BJ (cell line): ENCODE results near the gene AP3D1. TPM values are rescaled to one million over a fixed set of nuclear protein-coding genes. Genes with fewer than 3 reads are reported as not detected.

Experiments used
- CTCF ChIA-PET: fragments of 350-600 bp; formaldehyde crosslinking; extraction: SDS; loops from one replicate; lab custom pipeline; 2021; ENCODE audit warnings: antibody characterized with exemption, inconsistent platforms; lab: Yijun Ruan, JAX
- POLR2A ChIA-PET: fragments of 300-600 bp; sonication (Branson Sonifier 250); formaldehyde crosslinking; extraction: SDS; loops from one replicate; lab custom pipeline; 2021; ENCODE audit warnings: antibody characterized with exemption; lab: Charles Lee
- DNase-seq: peaks from one replicate; pipeline ENCODE4 v3.0.0-alpha.2; 2011; ENCODE audit warnings: low read depth
- H3K27me3 ChIP-seq: 2 replicates; pipeline ENCODE4 v1.6.0; 2011; ENCODE audit warnings: low read length; ENCODE audit not compliant: control insufficient read depth, insufficient read depth
- H3K36me3 ChIP-seq: 2 replicates; pipeline ENCODE4 v1.5.1; 2011; ENCODE audit warnings: low read length; ENCODE audit not compliant: control insufficient read depth, insufficient read depth
- H3K4me3 ChIP-seq: 2 replicates; pipeline ENCODE4 v1.5.1; 2011; ENCODE audit warnings: low read depth, mild to moderate bottlenecking, control low read depth, low read length
- polyA plus RNA-seq: library from polyadenylated mRNA; depleted of rRNA; stranded (reverse); fragments of >200 nt; gene quantifications from 2 replicates; pipeline ENCODE4 v1.2.3, GENCODE V29; 2011
- TF ChIP-seq, protein P1 (sequence below): IDR thresholded peaks from 2 replicates; pipeline ENCODE4 v1.5.1; 2011; ENCODE audit warnings: low read depth, mild to moderate bottlenecking, control low read depth, inconsistent platforms, low read length, moderate library complexity; ENCODE audit not compliant: insufficient read depth

Gene AP3D1
- polyA plus RNA-seq, 1 experiment = 122 TPM

DNA sequence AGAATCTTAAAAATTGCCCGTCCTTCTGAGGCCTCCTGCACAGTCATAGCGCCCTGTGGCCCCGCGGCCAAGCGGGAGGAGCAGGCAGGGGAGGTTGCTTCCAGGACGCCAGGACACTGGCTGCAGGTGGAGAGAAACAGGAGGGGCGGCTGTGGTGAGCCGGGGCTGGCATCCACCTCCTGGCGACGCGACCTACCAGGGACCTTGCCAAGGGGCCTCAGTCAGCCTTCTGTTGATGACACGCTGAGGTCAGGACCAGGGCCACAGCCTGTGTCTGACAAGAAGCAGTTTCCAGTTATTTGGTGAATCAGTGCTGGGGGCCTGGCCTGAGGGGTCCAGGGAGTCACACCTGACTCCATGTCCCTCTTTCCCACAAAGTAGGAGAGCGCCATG lies 87.0 kb downstream of the AP3D1 start:
- ChIA-PET POLR2A (no interaction called here), CTCF (interaction anchor here (2.2 kb wide), 1 partner anchor 45 kb away, joined by 7 read pairs; no protein-coding TSS in a partner anchor)
- Histone ChIP-seq H3K4me3 (no peak overlapping the region), H3K36me3 (no peaks in the 10 kb centered on the region), H3K27me3 (no peaks in the 10 kb centered on the region)
- no peak for DNase-seq
- TF ChIP-seq, protein P1, sequence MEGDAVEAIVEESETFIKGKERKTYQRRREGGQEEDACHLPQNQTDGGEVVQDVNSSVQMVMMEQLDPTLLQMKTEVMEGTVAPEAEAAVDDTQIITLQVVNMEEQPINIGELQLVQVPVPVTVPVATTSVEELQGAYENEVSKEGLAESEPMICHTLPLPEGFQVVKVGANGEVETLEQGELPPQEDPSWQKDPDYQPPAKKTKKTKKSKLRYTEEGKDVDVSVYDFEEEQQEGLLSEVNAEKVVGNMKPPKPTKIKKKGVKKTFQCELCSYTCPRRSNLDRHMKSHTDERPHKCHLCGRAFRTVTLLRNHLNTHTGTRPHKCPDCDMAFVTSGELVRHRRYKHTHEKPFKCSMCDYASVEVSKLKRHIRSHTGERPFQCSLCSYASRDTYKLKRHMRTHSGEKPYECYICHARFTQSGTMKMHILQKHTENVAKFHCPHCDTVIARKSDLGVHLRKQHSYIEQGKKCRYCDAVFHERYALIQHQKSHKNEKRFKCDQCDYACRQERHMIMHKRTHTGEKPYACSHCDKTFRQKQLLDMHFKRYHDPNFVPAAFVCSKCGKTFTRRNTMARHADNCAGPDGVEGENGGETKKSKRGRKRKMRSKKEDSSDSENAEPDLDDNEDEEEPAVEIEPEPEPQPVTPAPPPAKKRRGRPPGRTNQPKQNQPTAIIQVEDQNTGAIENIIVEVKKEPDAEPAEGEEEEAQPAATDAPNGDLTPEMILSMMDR = no peak

DNA sequence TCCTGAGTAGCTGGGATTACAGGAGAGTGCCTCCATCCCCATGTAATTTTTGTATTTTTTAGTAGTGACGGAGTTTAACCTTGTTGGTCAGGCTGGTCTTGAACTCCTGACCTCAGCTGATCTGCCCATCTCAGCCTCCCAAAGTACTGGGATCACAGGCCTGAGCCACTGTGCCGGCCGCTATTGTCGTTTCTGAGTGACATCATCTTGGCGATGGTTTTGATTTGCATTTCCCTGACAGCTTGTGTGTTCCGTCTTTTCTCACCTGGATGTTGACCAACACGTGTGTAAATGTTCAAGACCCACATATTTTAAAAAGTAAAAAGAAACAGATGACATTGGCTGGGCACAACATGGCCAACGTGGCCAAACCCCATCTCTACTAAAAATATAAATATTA lies 87.5 kb downstream of the AP3D1 start:
- CTCF ChIA-PET = interaction anchor here (2.6 kb wide), 1 partner anchor 44 kb away, joined by 16 read pairs; no protein-coding TSS in a partner anchor

DNA sequence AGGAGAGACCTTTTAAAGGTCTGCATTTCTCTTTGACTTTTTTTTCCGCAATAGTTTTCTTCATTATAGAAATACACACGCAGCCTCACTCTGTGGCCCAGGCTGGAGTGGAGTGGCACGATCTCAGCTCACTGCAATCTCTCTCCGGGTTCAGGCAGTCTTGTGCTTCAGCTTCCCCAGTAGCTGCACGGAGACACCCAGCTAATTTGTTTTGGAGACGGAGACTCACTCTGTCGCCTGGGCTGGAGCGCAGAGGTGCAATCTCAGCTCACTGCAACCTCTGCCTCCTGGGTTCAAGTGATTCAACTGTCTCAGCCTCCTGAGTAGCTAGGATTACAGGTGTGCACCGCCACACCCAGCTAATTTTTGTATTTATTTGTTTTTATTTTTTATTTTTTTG lies 88.6 kb downstream of the AP3D1 start:
- Histone ChIP-seq H3K27me3 (no peaks in the 10 kb centered on the region), H3K4me3 (no peak overlapping the region), H3K36me3 (no peaks in the 10 kb centered on the region)
- POLR2A ChIA-PET = no interaction called here
- no peak for DNase-seq
- TF ChIP-seq, protein P1 = no peak
- CTCF ChIA-PET = interaction anchor here (0.6 to 2.6 kb wide), 2 partner anchors 43 to 66 kb away, joined by 3 to 16 read pairs; no protein-coding TSS in a partner anchor

More for the DNA sequence above, 87.5 kb downstream of the AP3D1 start:
- POLR2A ChIA-PET = no interaction called here
- Histone ChIP-seq H3K27me3 (no peaks in the 10 kb centered on the region), H3K4me3 (no peak overlapping the region), H3K36me3 (no peaks in the 10 kb centered on the region)
- DNase-seq = no peak
- TF ChIP-seq, protein P1 = no peak

DNA sequence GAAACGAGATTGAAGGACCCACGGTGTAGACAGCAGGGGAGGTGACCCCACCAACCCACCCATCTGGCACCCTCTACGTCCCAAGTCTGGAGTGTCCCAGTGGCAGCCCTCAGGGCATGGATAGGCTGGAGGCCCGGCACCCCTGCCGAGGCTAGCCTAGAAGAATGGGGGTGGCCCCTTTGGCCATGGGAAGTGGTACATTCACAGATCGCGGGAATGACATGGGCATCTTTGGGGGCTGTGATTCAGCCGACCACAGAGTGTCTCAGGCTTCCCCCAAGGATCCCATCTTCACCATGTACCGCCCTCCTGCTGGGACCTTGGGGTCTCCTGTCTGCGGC lies 89.0 kb downstream of the AP3D1 start:
- ChIA-PET POLR2A (interaction anchor here (0.5 kb wide), 1 partner anchor 20 kb away, joined by 19 read pairs; no protein-coding TSS in a partner anchor), CTCF (interaction anchor here (0.6 to 2.6 kb wide), 2 partner anchors 42 to 65 kb away, joined by 3 to 16 read pairs; no protein-coding TSS in a partner anchor)
- H3K27me3 ChIP-seq = no peaks in the 10 kb centered on the region
- no peaks in the 10 kb centered on the region for H3K36me3 ChIP-seq
- DNase-seq = no peak
- no peak overlapping the region for H3K4me3 ChIP-seq
- TF ChIP-seq, protein P1 = no peak

DNA sequence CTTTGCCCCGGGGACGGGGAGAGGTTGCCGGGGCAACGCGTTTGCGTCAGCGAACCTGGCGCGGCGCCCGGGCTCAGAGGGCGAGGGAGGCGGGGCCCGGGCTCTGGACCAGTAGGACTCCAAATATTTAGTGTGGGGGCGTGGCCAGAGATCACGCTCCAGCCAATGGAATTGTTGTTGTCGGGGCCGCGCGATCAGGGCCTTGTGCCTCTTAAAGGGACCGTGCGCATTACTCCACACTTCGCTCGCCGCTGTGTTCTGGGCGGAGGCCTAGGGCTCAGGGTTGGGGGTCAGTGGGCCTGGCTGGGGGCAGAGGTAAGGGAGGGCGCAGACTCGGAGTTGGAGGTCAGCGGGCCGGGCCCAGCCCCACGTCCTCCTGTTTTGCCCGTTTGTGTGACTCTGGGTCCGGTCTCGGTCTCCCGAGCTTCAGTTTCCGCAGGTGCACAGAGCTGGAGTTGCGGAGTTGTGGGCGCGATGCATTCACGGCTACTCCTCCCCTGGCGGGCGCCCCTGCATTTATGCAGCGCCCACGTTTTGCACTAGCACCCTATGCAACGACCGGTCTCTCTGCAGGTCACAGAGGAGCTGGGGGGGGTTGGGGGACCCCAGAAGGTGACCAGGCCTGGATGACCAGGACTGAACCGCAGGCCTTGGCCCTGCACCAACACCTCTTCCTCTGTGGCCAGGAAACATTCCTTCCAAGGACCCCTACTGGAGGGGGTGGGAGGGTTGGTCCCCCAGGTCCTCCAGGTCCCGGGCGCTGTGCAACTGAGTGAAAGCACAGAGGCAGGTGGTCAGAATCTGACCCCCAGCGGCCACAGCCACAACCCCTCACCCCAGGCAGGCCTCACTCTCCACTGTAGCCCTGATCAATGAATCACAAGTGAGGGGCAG lies 89.6 kb downstream of the AP3D1 start:
- ChIA-PET POLR2A (interaction anchor here (0.5 kb wide), 1 partner anchor 19 kb away, joined by 19 read pairs; no protein-coding TSS in a partner anchor), CTCF (interaction anchor here (0.6 to 2.6 kb wide), 3 partner anchors 36 to 56 kb away, joined by 3 to 16 read pairs (median 4); no protein-coding TSS in a partner anchor)
- Histone ChIP-seq H3K27me3 (no peaks in the 10 kb centered on the region), H3K36me3 (no peaks in the 10 kb centered on the region), H3K4me3 (peak overlapping the region; percentile 44)
- peak; percentile 78 for DNase-seq
- TF ChIP-seq, protein P1 = no peak
